Calu3 (cell line): Measurements from ENCODE around the gene SERPINA10. TPM values are rescaled to one million over a fixed set of nuclear protein-coding genes. Genes with fewer than 3 reads are reported as not detected.

Source experiments
- Bru-seq: library from RNA; stranded (reverse); fragments of 400-500 nt; gene quantifications from one replicate; lab custom pipeline; 2021; lab: Mats Ljungman, UMichigan
- BruChase-seq, 2 experiments: library from RNA; stranded (reverse); fragments of 400-500 nt; gene quantifications; one replicate each; lab custom pipeline; 2021; lab: Mats Ljungman, UMichigan
- BruUV-seq: library from RNA; stranded (reverse); fragments of 400-500 nt; replicated peaks from 2 replicates; lab custom pipeline; 2021; lab: Mats Ljungman, UMichigan
- CTCF ChIA-PET: fragments of 300-600 bp; sonication (Branson Sonifier 250); formaldehyde crosslinking; loops from one replicate; lab custom pipeline; 2022; ENCODE audit warnings: antibody characterized with exemption; lab: Charles Lee
- DNase-seq: peaks from one replicate; pipeline ENCODE4 v3.0.0; 2022
- H3K27ac Mint-ChIP-seq: one replicate; pipeline ENCODE4 v1.8.0; 2022; ENCODE audit warnings: mixed read lengths; ENCODE audit not compliant: unreplicated experiment
- H3K27me3 Mint-ChIP-seq: one replicate; pipeline ENCODE4 v1.8.0; 2022; ENCODE audit warnings: mixed read lengths; ENCODE audit not compliant: unreplicated experiment
- H3K36me3 Mint-ChIP-seq: one replicate; pipeline ENCODE4 v1.8.0; 2022; ENCODE audit warnings: mild to moderate bottlenecking, moderate library complexity, mixed read lengths; ENCODE audit not compliant: insufficient read depth, unreplicated experiment
- H3K4me1 Mint-ChIP-seq: one replicate; pipeline ENCODE4 v1.8.0; 2022; ENCODE audit warnings: mild to moderate bottlenecking, low read depth, mixed read lengths; ENCODE audit not compliant: unreplicated experiment
- H3K4me3 Mint-ChIP-seq: one replicate; pipeline ENCODE4 v1.8.0; 2022; ENCODE audit warnings: mild to moderate bottlenecking, low read depth, moderate library complexity, mixed read lengths; ENCODE audit not compliant: unreplicated experiment
- H3K9me3 Mint-ChIP-seq: one replicate; pipeline ENCODE4 v1.8.0; 2022; ENCODE audit warnings: low read depth, mixed read lengths; ENCODE audit not compliant: unreplicated experiment
- CTCF ChIP-seq: fragments of 200-600 bp; IDR thresholded peaks from one replicate; pipeline ENCODE4 v1.8.0; 2022; ENCODE audit warnings: antibody characterized with exemption; ENCODE audit not compliant: unreplicated experiment
- intact Hi-C: fragments of 100-400 bp; cut with micrococcal nuclease; formaldehyde crosslinking; loops from one replicate; pipeline ENCODE4 v1.10.0; 2022; ENCODE audit not compliant: unreplicated experiment
- long read RNA-seq: library from polyadenylated mRNA; stranded (forward); transcript quantifications from one replicate; pipeline ENCODE4 v2.0.0, GENCODE V29; 2022
- total RNA-seq: library from RNA; stranded (reverse); gene quantifications from 2 replicates; pipeline ENCODE4 v1.2.3, GENCODE V29; 2022

SERPINA10 gene
- not detected in 2 replicates for total RNA-seq
- Bru-seq, nascent RNA: percentile 12 among the genes with signal in this experiment
- percentile 6 among the genes with signal in this experiment for BruChase-seq, experiment 1, labeled RNA remaining after a 6-hour chase
- BruChase-seq, experiment 2, labeled RNA remaining after a 2-hour chase: percentile 14 among the genes with signal in this experiment
- long read RNA-seq: 0 reads

GRCh38 chr14:94292872-94293577 is at the start of gene SERPINA10:
SERPINA10 (minus strand) TSS chr14:94293268; CDS start chr14:94290593, 2,675 bp downstream.
- H3K27me3 Mint-ChIP-seq: peaks cover 7% of the 10 kb centered on the region
- H3K36me3 Mint-ChIP-seq: no peaks in the 10 kb centered on the region
- no peak for DNase-seq
- H3K27ac Mint-ChIP-seq: no peak within 1 kb of the TSS
- no peaks in the 10 kb centered on the region for H3K4me1 Mint-ChIP-seq
- BruUV-seq: no TSS peak
- CTCF ChIA-PET: interaction anchor here (0.9 kb wide), 1 partner anchor 49 kb away, joined by 4 read pairs; no protein-coding TSS in a partner anchor
- intact Hi-C loops: no loop called here
- TF ChIP-seq CTCF: no peak
- no peak within 1 kb of the TSS for H3K4me3 Mint-ChIP-seq
- H3K9me3 Mint-ChIP-seq: no peaks in the 10 kb centered on the region

GRCh38 chr14:94342334-94342934 is 49.4 kb upstream of the SERPINA10 start:
- Mint-ChIP-seq H3K27ac (peak overlapping the region; percentile 77), H3K9me3 (peaks cover 7% of the 10 kb centered on the region), H3K4me3 (peak overlapping the region; percentile 40), H3K36me3 (peaks cover 26% of the 10 kb centered on the region), H3K27me3 (no peaks in the 10 kb centered on the region), H3K4me1 (peaks cover 38% of the 10 kb centered on the region)
- DNase-seq: peak; percentile 88
- no peak for TF ChIP-seq CTCF
- intact Hi-C loops: loop anchor here (5.0 kb wide), 1 partner anchor 50 kb away; no protein-coding TSS in a partner anchor
- BruUV-seq: no TSS peak
- CTCF ChIA-PET: interaction anchor here (0.8 to 1.4 kb wide), 9 partner anchors 14 to 257 kb away, joined by 3 to 4 read pairs (median 3); partner anchors contain the start of genes SERPINA1, SERPINA10 and SERPINA6

GRCh38 chr14:94341656-94342333 is 48.7 kb upstream of the SERPINA10 start:
- peak overlapping the region; percentile 77 for H3K27ac Mint-ChIP-seq
- CTCF ChIA-PET: interaction anchor here (0.8 to 1.4 kb wide), 9 partner anchors 15 to 258 kb away, joined by 3 to 4 read pairs (median 3); partner anchors contain the start of genes SERPINA1, SERPINA10 and SERPINA6
- peak; percentile 28 for DNase-seq
- H3K27me3 Mint-ChIP-seq: no peaks in the 10 kb centered on the region
- peaks cover 7% of the 10 kb centered on the region for H3K9me3 Mint-ChIP-seq
- peak overlapping the region; percentile 40 for H3K4me3 Mint-ChIP-seq
- peaks cover 26% of the 10 kb centered on the region for H3K36me3 Mint-ChIP-seq
- no peak for TF ChIP-seq CTCF
- intact Hi-C loops: loop anchor here (5.0 kb wide), 1 partner anchor 51 kb away; no protein-coding TSS in a partner anchor
- peaks cover 38% of the 10 kb centered on the region for H3K4me1 Mint-ChIP-seq
- no TSS peak for BruUV-seq

- CTCF ChIA-PET: no interaction called here
- no peak for DNase-seq
- no peak overlapping the region for H3K27ac Mint-ChIP-seq
These were observed 47.5 kb upstream of the SERPINA10 start for GRCh38 chr14:94340533-94340932.

More at GRCh38 chr14:94340533-94340932, 47.5 kb upstream of the SERPINA10 start:
- BruUV-seq: no TSS peak
- peaks cover 7% of the 10 kb centered on the region for H3K9me3 Mint-ChIP-seq
- intact Hi-C loops: loop anchor here (5.0 kb wide), 1 partner anchor 52 kb away; no protein-coding TSS in a partner anchor
- no peaks in the 10 kb centered on the region for H3K27me3 Mint-ChIP-seq
- no peak for TF ChIP-seq CTCF
- H3K36me3 Mint-ChIP-seq: peaks cover 22% of the 10 kb centered on the region
- no peak overlapping the region for H3K4me3 Mint-ChIP-seq
- H3K4me1 Mint-ChIP-seq: peaks cover 29% of the 10 kb centered on the region
